Measurements from ENCODE around the gene KLK5.

DNA sequence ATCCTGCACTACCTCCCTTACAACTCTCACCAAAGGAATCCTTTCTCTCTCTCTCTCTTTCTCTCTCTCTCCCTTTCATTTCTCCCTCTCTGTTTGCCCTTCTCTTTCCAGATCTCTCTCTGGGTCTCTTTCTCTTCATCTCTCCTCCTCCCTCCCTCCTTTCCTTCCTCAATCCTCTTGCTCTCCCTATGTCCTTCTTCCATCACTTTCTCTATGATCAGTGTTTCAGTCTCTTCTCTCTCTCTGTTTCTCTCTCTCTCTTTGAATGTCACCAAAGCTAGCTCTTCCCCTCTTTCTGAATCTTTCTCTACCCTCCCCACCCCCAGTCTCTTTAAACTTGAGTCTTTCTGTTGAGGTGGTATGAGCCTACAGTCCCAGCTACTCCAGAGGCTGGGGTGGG is 21.8 kb downstream of the KLK5 start:
- TF ChIP-seq CTCF (conservative IDR thresholded peaks at IDR 0.05; ENCODE audit: low read length), result no peak
- no peak for TF ChIP-seq EZH2phosphoT487 (IDR thresholded peaks at IDR 0.05; ENCODE audit: borderline replicate concordance)

All from Loucy (cell line).